Mucosa of gallbladder (tissue), 1 donor: Measurements from ENCODE around the gene ALK. TPM values are rescaled to one million over a fixed set of nuclear protein-coding genes. Genes with fewer than 3 reads are reported as not detected.

Experiments used
- DNase-seq: peaks from one replicate; pipeline ENCODE4 v3.0.0-alpha.2; 2020; ENCODE audit warnings: low spot score
- total RNA-seq: library from RNA; stranded (reverse); gene quantifications from one replicate; pipeline ENCODE4 v1.2.1, GENCODE V29; 2021
- donor health status: DM: no; HTN: no; CAD: no.

ALK gene
- total RNA-seq, 1 donor from 2014 or later: 0.20 TPM

DNA sequence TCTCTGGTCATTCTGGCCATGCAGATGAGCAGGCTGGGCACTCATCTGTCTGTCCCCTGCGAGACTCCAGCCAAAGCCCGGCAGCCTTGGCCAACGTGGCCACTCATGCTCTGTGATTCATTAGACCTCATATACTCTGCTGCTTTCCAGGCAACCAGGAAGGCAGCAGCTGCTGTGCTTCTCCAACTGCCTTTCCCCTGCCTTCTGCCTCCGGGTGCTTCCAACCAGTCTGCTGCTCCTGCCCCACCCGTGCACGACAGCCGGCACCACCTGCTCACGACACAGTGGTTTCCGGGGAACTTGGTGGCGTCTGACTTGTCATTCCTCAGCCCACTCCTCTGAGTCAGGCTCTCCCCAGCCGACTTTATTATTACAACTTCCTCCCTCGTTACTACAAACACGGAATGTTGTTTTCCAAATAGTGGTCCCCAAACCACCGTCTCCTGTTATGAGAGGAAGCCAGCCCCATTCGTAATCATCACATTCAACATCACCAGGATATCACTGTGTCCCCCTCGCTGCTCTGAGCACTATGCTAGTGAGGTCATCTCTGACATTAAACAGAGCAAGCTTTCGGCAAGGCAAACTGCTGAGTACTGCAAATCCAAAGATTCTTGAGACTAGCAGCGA lies 392.4 kb downstream of the ALK start:
- DNase-seq: no peak

- DNase-seq: no peak
Measured at GRCh38 chr2:29528371-29528770, 393.0 kb downstream of the ALK start.

DNA sequence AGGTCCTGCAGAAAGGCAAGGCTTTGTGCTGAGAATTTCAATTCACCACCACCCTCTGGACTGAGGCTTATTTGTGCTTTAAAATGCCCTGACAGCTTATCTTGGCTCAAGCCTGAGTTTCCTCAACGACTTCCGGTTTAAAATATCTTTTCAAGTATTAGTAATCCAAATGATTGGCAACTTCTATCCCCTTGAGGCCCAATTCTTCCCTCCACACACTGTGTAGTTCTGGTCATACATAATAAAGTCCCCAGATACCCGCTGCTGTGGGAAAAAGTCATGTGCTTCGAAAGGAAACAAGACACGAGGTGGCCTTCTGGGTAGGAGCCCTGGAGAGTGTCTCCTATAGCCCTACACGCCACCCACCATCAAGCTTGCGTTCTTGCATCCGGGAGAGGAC lies 393.4 kb downstream of the ALK start:
- DNase-seq: no peak

- DNase-seq: no peak
Measured at GRCh38 chr2:29526587-29527586, 394.5 kb downstream of the ALK start.

- no peak for DNase-seq
Measured at GRCh38 chr2:29525921-29526320, 395.5 kb downstream of the ALK start.

DNA sequence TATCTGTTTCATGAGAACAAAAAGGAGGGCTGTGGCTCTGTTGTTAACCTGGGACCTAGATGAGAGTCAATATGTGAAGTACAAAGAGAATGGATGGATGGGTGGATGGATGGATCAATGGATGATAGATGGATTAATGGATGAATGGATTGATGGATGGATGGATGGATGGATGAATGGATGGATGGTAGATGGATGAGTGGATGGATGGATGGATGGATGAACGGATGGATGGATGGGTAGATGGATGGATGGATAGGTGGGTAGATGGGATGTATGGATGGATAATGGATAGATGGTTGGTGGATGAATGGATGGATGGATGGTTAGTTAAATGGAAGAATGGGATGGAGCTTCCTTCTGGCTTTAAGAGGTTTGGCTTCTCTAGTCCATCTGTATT lies 396.7 kb downstream of the ALK start:
- DNase-seq: no peak

GRCh38 chr2:29522951-29523669 lies 398.3 kb downstream of the ALK start:
- DNase-seq: no peak

DNA sequence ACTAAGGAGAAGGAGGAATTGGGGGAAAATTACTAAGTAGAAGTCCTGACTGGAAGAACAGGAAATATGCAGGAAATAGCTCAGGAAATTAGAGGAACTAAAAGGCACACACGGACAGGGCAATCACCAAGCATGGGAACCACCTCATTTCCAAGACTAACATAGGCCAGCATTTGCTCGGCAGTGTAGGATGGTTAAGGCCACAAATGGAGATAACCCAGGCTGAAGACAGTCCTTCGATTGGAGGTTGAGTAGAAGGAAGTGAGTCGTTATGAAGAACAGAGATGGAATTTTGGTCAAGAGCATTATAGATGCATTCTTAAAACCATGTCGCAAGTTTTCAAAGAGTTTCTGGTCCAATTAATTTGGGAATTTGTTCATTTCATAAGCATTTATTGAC lies 401.4 kb downstream of the ALK start:
- no peak for DNase-seq

DNA sequence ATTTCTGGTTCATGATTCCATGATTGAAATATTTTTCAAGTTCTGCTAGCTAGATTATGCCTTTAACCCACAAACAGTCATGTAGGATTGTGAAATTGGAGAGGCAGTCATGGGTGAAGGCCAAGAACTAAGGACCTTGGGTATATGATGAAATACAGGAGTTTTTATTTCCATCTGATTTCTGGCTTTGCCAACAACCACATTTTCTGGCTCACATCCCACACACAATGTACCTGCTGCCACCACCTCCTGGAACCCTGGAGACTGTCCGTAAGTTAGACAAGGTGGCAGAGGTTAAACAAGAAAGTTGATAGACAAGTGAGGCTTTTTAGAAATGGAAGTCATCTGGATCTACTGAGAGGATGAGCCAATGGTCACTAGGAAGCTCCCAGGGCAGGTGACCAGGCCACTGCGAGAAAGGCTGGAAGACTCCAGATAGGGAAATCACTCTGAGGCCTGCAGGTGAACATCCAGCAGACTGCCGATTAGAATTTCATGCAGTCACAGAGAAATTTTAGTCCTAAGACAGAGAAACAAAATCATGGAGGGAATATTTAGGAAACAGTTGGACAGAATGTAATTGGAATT lies 402.0 kb downstream of the ALK start:
- DNase-seq: no peak

GRCh38 chr2:29518646-29519337 lies 402.6 kb downstream of the ALK start:
- DNase-seq: no peak

DNA sequence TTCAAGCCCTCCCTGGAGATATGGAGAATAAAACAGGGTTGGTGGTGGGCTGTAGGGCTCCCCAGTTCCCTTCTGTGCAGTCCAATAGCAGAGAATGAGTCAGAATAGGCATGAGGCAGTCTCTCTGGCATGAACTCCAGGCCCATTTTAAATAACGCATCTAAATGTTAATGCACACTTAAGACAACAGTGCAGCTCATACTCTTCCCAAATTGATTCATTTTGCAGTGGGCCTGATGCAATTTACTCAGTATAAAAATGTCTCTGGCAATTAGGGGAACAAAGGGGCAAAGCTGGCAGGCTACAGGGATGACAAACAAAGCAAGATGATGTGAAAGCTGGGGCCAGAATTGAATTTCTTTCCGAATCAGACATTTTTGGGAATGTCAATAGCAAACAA lies 403.4 kb downstream of the ALK start:
- no peak for DNase-seq

- DNase-seq: no peak
Measured at GRCh38 chr2:29517413-29517812, 404.0 kb downstream of the ALK start.

GRCh38 chr2:29516767-29517166 lies 404.6 kb downstream of the ALK start:
- no peak for DNase-seq

- no peak for DNase-seq
Measured at GRCh38 chr2:29509878-29510277, 411.5 kb downstream of the ALK start.

GRCh38 chr2:29509397-29509796 lies 412.0 kb downstream of the ALK start:
- no peak for DNase-seq

DNA sequence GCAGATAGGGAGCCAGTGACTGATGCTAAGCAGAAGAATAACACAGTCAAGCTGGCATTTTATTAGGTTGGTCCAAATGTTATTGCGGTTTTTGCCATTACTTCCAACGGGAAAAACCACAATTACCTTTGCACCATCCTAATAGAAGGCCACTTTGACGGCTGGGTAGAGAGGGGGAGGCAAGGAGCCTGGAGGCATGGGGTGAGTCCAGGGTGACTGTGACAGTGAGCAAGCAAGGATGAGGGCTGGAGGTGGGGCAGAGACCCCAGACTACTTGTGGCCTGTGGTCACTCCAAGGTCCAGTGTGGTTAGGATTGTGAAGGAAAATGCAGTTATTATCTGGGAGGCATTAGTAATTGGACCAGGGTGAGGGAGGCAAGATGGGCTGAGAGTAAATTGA lies 416.6 kb downstream of the ALK start:
- DNase-seq: no peak

- no peak for DNase-seq
Measured at GRCh38 chr2:29502460-29502911, 418.9 kb downstream of the ALK start.

GRCh38 chr2:29497375-29497774 lies 424.0 kb downstream of the ALK start:
- no peak for DNase-seq

GRCh38 chr2:29496198-29496597 lies 425.2 kb downstream of the ALK start:
- DNase-seq: no peak

GRCh38 chr2:29495536-29496060 lies 425.8 kb downstream of the ALK start:
- no peak for DNase-seq

DNA sequence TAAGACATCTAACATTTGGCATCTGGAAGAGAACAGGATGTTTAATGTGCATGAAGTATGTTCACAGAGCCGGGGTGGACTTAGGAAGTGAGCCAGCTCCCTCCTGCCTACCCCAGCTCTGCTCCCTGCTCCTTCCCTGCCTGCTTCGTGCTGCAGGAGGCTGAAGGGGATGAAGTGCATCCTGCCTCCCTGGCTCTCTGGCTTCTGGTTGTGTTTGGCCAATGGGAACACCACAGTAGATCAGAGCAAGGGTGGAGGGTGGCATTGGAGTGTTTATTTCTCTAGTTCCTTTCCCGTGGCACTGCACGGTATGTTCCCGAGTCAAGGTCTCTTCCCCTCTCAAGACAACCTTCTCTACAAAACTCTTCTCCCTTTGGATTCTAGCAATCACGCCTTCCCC lies 426.3 kb downstream of the ALK start:
- no peak for DNase-seq
